Omental fat pad (tissue), 4 donors: ENCODE measurements around the gene TRIB2. TPM values are rescaled to one million over a fixed set of nuclear protein-coding genes. Genes with fewer than 3 reads are reported as not detected.

Experiments
- ATAC-seq: fragments of 150-250 bp; one replicate; pipeline ENCODE4 v1.9.1; 2016; ENCODE audit warnings: mild to moderate bottlenecking, moderate library complexity; ENCODE audit not compliant: low FRiP score
- DNase-seq: peaks from one replicate; pipeline ENCODE4 v3.0.0-alpha.2; 2019; ENCODE audit warnings: low spot score
- total RNA-seq, 4 donors: library from RNA; depleted of rRNA; stranded (reverse); fragments of >200 nt; gene quantifications; one replicate each; pipeline ENCODE4 v1.1.0, GENCODE V29; 2016
- TF ChIP-seq, protein P1 (sequence below), 3 donors: fragments of 450-650 bp; IDR thresholded peaks; one replicate each; pipeline ENCODE4 v1.5.1; 2016 to 2017; ENCODE audit warnings: antibody characterized with exemption in 3 of 3, mild to moderate bottlenecking in 3 of 3, moderate library complexity in 2 of 3

TRIB2 gene
- total RNA-seq, 4 donors from 2014 or later, result 27.8 to 144 (median 63.2) TPM

DNA sequence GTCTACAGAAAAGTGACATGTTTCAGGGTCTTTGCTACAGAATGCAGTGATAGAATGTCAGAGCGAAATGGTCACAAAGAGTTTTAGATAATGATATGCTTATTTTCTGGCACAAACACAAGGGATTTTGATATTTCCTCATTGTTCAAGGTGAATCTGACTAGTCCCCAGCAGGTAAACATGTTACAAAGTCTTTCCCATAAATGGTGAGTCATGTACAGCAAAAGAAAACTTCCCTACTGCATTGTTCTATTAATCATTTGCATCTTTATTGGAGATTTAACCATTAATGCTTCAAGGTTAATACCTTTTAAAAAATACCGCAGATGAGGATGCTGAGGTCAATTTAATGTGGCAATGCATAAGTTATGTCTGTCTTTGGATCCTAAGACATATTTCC lies 19.1 kb upstream of the TRIB2 start:
- TF ChIP-seq, protein P1, sequence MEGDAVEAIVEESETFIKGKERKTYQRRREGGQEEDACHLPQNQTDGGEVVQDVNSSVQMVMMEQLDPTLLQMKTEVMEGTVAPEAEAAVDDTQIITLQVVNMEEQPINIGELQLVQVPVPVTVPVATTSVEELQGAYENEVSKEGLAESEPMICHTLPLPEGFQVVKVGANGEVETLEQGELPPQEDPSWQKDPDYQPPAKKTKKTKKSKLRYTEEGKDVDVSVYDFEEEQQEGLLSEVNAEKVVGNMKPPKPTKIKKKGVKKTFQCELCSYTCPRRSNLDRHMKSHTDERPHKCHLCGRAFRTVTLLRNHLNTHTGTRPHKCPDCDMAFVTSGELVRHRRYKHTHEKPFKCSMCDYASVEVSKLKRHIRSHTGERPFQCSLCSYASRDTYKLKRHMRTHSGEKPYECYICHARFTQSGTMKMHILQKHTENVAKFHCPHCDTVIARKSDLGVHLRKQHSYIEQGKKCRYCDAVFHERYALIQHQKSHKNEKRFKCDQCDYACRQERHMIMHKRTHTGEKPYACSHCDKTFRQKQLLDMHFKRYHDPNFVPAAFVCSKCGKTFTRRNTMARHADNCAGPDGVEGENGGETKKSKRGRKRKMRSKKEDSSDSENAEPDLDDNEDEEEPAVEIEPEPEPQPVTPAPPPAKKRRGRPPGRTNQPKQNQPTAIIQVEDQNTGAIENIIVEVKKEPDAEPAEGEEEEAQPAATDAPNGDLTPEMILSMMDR (IDR thresholded peaks at IDR 0.05), result no peak
- DNase-seq, result no peak
- ATAC-seq, result no peak

DNA sequence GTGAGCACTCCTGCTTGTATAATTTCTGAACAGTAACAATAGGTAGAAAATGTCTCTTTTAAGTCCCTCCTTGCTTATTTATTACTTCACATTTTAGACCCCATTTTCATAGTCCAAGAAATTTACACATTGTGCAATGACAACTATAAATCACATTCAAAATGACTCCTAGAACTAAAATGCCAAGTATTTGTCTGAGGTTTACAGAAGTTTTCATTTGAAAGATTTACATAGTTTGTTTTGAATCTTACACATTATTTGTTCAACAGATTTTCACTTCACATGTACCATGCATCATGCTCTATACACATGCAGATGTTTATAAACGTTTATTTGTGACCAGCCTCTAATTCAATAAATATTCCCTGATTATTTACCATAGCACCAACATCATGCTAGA lies 15.7 kb upstream of the TRIB2 start:
- TF ChIP-seq, protein P1 (IDR thresholded peaks at IDR 0.05), result no peak
- ATAC-seq, result no peak

GRCh38 chr2:12701786-12702167 lies 15.0 kb upstream of the TRIB2 start:
- ATAC-seq (no peak), DNase-seq (no peak)
- TF ChIP-seq, protein P1 (IDR thresholded peaks at IDR 0.05), result no peak

More for the DNA sequence above, 15.7 kb upstream of the TRIB2 start:
- DNase-seq, result no peak

DNA sequence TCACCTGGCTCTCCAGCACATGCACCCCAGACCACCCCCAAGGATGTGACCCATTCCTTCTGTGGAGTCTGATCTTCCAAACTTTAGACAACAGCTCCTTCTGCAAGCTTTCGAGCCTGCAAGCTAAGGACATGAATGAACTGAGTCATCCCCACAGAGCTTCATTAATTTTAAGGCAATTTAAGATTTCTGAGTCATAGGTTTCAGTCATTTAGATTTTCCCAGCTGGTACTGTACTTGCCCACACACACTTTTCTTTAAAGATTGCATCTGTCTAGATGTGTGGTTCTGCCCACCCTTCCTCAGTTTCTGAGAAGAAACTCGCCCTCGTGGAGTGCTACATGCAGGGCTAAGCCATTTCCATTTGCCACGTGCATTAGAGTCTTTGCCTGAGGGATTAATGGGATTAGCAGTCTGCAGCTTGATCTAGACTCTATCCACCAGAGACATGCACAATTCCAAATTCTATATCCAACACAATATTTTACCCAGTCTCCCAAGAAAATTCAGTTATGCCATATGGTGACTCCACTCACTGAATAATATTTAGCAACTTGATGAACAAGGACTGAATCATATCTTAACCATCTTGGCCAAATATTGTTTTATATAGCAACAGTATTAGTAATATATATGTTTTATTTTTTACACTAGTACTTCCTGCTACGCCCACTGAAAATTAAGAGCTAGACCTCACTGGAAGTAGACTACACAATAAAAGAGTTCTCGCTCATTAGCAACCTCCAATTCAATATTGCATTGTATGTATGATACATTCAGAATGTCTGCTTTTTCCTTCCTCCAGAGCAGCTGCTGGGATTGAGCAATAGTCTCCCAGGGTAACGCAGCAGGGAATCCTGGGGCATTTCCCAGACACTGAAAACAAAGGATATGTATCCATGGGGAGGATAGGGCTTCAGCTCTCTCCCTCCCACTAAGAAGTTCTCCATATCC lies 14.3 kb upstream of the TRIB2 start:
- no peak for DNase-seq
- TF ChIP-seq, protein P1 (IDR thresholded peaks at IDR 0.05), result no peak
- peak; percentile 58 for ATAC-seq

DNA sequence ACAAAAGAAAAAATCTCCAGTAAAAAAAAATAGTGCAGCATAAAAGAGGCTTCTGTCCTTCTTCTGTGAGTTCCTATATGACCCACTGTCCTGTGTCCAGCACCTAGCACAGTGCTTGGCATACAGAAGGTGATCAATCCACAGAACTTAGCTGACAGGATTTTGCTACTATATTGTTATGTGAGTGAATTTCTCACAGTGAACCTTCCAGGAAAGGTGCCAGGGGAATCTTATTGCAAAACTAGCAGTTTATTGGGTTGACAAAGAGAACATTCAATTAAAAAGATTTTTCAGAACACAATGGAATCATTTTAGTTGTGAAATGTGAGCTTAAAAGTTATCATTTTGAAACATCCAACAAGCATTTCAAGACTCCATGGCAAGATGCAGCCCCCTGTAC lies 12.4 kb upstream of the TRIB2 start:
- no peak for DNase-seq
- no peak for ATAC-seq

GRCh38 chr2:12705230-12705629 lies 11.5 kb upstream of the TRIB2 start:
- TF ChIP-seq, protein P1 (IDR thresholded peaks at IDR 0.05), result no peak
- DNase-seq (no peak), ATAC-seq (no peak)

More for the DNA sequence above, 12.4 kb upstream of the TRIB2 start:
- TF ChIP-seq, protein P1 (IDR thresholded peaks at IDR 0.05), result no peak

- no peak for ATAC-seq
- DNase-seq, result no peak
- TF ChIP-seq, protein P1 (IDR thresholded peaks at IDR 0.05), result no peak
These were observed 11.0 kb upstream of the TRIB2 start for GRCh38 chr2:12705742-12706141.
